PFSK-1 (cell line): ENCODE results near the gene FANK1.

Source experiments
- FOXP2 ChIP-seq: optimal IDR thresholded peaks from 2 replicates; pipeline ENCODE3; 2011; ENCODE audit warnings: borderline replicate concordance, control low read depth, inconsistent platforms; ENCODE audit not compliant: insufficient read depth; ENCODE audit errors: extremely low read length, extremely low read depth
- POLR2AphosphoS5 ChIP-seq: IDR thresholded peaks from 2 replicates; pipeline ENCODE4 v1.6.1; 2012; ENCODE audit warnings: low read depth, mild to moderate bottlenecking, control low read depth, low read length, moderate library complexity
- SIN3A ChIP-seq: IDR thresholded peaks from 2 replicates; pipeline ENCODE4 v1.6.1; 2012; ENCODE audit warnings: mild to moderate bottlenecking, low read length, moderate library complexity, borderline replicate concordance; ENCODE audit not compliant: insufficient read depth
- TAF1 ChIP-seq: IDR thresholded peaks from 2 replicates; pipeline ENCODE4 v1.6.1; 2012; ENCODE audit warnings: low read length, control low read depth, borderline replicate concordance; ENCODE audit not compliant: insufficient read depth
- TF ChIP-seq, protein P1 (sequence below), 2 experiments: IDR thresholded peaks; 2 replicates each; pipeline versions ENCODE4 v1.6.1 to v1.8.0; 2011 to 2012; ENCODE audit warnings: low read depth in 2 of 2, low read length in 2 of 2, control low read depth in 1 of 2, inconsistent platforms in 1 of 2, mild to moderate bottlenecking in 1 of 2, moderate library complexity in 1 of 2; ENCODE audit not compliant: insufficient read depth in 1 of 2

Gene FANK1

DNA sequence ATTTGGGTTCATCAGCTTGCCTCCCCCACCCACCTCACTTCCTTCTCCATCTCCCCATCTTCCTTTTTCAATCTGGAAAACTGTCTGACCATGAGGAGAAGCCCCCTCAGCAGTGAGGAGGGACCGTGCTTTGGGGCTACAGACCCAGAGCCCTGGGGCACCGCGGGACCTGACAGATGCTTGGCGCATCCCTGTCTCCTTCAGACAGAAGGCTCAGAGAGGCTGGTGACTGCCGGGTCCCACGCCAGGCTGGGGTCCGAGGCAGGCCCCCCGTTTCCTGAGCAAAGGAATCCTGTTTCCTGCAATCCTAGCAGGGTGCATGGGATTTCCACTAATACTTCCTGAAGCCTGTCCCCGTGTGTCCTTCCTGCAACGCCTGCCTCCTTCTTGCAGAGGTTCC, 147.0 kb downstream of the FANK1 start:
- TF ChIP-seq POLR2AphosphoS5 (no peak), TAF1 (no peak), FOXP2 (no peak), SIN3A (no peak)
- TF ChIP-seq, protein P1, sequence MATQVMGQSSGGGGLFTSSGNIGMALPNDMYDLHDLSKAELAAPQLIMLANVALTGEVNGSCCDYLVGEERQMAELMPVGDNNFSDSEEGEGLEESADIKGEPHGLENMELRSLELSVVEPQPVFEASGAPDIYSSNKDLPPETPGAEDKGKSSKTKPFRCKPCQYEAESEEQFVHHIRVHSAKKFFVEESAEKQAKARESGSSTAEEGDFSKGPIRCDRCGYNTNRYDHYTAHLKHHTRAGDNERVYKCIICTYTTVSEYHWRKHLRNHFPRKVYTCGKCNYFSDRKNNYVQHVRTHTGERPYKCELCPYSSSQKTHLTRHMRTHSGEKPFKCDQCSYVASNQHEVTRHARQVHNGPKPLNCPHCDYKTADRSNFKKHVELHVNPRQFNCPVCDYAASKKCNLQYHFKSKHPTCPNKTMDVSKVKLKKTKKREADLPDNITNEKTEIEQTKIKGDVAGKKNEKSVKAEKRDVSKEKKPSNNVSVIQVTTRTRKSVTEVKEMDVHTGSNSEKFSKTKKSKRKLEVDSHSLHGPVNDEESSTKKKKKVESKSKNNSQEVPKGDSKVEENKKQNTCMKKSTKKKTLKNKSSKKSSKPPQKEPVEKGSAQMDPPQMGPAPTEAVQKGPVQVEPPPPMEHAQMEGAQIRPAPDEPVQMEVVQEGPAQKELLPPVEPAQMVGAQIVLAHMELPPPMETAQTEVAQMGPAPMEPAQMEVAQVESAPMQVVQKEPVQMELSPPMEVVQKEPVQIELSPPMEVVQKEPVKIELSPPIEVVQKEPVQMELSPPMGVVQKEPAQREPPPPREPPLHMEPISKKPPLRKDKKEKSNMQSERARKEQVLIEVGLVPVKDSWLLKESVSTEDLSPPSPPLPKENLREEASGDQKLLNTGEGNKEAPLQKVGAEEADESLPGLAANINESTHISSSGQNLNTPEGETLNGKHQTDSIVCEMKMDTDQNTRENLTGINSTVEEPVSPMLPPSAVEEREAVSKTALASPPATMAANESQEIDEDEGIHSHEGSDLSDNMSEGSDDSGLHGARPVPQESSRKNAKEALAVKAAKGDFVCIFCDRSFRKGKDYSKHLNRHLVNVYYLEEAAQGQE (IDR thresholded peaks at IDR 0.05; ENCODE audit: insufficient read depth in 1 of 2, low read depth in 2 of 2, low read length in 2 of 2), result no peak

DNA sequence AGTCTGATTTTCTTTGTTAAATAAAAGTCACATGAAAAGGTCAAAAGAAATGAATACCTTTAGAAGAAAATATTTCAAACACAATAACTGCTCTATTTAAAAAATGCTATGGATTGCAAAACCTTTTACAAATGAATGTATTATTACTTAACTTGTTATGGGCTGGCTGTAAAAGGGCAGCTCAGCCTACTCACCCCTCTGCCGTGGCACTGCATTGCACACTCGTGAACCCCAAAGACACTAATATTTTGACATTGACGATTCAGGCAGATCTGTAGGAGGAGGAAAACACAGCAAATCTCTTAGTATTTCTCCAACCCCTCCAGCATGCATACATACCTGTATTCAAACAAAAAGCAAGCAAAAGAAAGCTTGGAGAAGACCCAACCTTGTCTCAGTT, 149.5 kb downstream of the FANK1 start:
- TF ChIP-seq FOXP2 (no peak), TAF1 (no peak), POLR2AphosphoS5 (no peak), SIN3A (no peak)
- TF ChIP-seq, protein P1 (IDR thresholded peaks at IDR 0.05; ENCODE audit: insufficient read depth in 1 of 2, low read depth in 2 of 2, low read length in 2 of 2), result no peak

DNA sequence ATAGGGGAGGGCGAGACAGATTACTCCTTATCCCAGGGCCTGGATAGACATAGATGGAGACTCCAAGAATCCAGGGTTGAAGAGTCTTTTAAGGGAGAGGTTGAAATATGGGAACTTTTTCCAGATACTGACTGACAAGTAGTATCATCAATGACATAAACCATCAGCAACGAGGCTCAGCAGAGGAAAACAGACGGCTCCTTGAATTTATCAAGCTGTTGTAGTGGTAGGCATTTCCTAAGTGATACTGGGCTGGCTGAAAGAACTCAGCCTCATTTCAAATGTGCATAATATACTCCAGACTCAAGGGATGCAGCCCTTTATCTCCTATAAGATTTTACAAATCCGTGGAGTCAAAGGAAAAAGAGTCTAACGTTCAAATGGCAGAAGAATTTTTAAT, 150.5 kb downstream of the FANK1 start:
- no peak for TF ChIP-seq FOXP2
- TF ChIP-seq SIN3A, result no peak
- TF ChIP-seq TAF1, result no peak
- TF ChIP-seq, protein P1 (IDR thresholded peaks at IDR 0.05; ENCODE audit: insufficient read depth in 1 of 2, low read depth in 2 of 2, low read length in 2 of 2), result no peak
- no peak for TF ChIP-seq POLR2AphosphoS5

DNA sequence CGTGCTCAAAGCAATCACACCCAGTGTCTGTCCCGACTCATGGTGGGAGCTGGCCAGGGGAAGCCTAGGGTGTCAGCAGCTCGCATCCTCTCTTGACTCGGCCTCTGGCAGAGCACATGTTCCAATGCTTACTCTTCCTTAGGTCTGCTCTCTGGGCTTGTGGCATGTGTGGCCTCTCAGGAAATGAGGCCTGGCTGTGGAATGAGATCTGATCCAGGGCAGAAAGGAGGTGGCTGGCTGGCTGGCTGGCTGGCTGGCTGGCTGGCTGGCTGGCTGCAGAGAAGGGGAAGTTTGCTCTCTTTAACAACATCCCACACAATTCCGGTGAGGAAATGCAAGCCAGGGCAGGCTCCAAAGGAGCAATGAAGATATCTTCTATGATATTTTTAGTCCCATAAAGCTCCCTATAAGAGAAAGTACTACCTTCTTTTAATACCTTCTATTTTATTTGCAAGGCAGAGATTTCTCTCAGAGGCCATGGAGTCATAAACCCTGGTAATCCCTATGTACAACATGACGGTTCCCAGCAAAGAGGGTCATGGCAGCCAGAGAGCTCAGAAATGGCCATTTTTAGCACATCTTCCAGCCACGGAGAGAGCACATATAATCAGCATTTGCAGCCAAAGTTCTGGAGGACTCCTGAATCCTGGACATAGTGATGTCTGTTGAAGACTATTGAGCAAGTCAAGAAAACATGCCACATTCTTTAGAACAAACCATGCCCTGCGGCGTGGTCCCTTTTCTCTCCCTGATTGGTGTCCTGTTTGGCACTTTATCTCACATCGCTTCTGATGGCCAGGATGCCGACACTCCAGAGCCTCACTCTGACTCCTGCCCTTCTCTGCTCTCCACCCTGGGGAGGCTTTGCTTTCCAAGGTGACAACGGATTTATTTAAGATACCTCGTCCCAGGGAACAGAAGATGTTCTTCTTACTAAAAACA, 153.7 kb downstream of the FANK1 start:
- TF ChIP-seq POLR2AphosphoS5 (no peak), FOXP2 (no peak), SIN3A (no peak), TAF1 (no peak)
- TF ChIP-seq, protein P1 (IDR thresholded peaks at IDR 0.05; ENCODE audit: insufficient read depth in 1 of 2, low read depth in 2 of 2, low read length in 2 of 2), result no peak

DNA sequence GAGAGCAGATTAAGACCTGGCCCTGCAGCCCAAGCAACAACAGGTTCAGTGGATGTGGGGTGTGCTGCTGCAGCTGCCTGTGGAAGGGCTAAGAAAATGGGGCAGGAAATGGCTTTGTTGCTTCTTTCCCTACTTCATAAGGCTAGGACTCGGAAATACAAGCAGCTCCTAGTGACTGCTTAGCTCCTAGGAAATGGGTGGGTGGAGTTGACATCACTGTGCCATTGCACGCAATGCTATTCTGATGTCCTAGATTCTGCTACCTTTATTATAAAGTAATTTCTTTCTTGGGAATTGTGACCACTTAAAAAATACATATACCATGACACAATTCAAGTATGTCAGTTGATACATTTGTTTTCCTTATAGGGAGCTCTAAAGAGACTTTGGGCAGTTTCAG, 155.8 kb downstream of the FANK1 start:
- TF ChIP-seq FOXP2 (no peak), TAF1 (no peak), SIN3A (no peak), POLR2AphosphoS5 (no peak)
- TF ChIP-seq, protein P1 (IDR thresholded peaks at IDR 0.05; ENCODE audit: insufficient read depth in 1 of 2, low read depth in 2 of 2, low read length in 2 of 2), result no peak
